Measurements from ENCODE around the gene SLC25A4. TPM values are rescaled to one million over a fixed set of nuclear protein-coding genes. Genes with fewer than 3 reads are reported as not detected.

The SLC25A4 gene
- total and polyA plus RNA-seq, 2 donors from 2014 or later: 41.2 to 148 TPM

- Histone ChIP-seq H3K36me3 (ENCODE audit: control insufficient read depth in 2 of 3, insufficient read depth in 3 of 3, low read length in 3 of 3) (peaks cover 0 to 2% (median 2%) of the 10 kb centered on the region in 3 donors), H3K9ac (ENCODE audit: low read length in 3 of 3) (no peak overlapping the region), H3K9me3 (ENCODE audit: control insufficient read depth in 2 of 3, insufficient read depth in 1 of 3, low read length in 3 of 3) (no peaks in the 10 kb centered on the region), H3K4me3 (ENCODE audit: low read length in 3 of 3) (no peak overlapping the region), H3K27me3 (ENCODE audit: control insufficient read depth, insufficient read depth, low read length) (no peaks in the 10 kb centered on the region), H3K4me1 (ENCODE audit: control insufficient read depth in 2 of 3, insufficient read depth in 2 of 3, low read depth in 1 of 3, low read length in 3 of 3) (no peaks in the 10 kb centered on the region), H3K27ac (ENCODE audit: low read depth in 2 of 2, low read length in 2 of 2) (no peak overlapping the region)
- intact Hi-C loops (cut with DNase I): no loop called here
- TF ChIP-seq, protein P1, sequence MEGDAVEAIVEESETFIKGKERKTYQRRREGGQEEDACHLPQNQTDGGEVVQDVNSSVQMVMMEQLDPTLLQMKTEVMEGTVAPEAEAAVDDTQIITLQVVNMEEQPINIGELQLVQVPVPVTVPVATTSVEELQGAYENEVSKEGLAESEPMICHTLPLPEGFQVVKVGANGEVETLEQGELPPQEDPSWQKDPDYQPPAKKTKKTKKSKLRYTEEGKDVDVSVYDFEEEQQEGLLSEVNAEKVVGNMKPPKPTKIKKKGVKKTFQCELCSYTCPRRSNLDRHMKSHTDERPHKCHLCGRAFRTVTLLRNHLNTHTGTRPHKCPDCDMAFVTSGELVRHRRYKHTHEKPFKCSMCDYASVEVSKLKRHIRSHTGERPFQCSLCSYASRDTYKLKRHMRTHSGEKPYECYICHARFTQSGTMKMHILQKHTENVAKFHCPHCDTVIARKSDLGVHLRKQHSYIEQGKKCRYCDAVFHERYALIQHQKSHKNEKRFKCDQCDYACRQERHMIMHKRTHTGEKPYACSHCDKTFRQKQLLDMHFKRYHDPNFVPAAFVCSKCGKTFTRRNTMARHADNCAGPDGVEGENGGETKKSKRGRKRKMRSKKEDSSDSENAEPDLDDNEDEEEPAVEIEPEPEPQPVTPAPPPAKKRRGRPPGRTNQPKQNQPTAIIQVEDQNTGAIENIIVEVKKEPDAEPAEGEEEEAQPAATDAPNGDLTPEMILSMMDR (IDR thresholded peaks at IDR 0.05; ENCODE audit: borderline replicate concordance, extremely low read depth, insufficient read depth): peak; percentile 72
- peak; percentile 97 for FAIRE-seq
- peak in 4 of 5 donors; percentile 57 to 93 (median 79) for DNase-seq
Measured at GRCh38 chr4:185183622-185184281, 40.7 kb downstream of the SLC25A4 start.

DNA sequence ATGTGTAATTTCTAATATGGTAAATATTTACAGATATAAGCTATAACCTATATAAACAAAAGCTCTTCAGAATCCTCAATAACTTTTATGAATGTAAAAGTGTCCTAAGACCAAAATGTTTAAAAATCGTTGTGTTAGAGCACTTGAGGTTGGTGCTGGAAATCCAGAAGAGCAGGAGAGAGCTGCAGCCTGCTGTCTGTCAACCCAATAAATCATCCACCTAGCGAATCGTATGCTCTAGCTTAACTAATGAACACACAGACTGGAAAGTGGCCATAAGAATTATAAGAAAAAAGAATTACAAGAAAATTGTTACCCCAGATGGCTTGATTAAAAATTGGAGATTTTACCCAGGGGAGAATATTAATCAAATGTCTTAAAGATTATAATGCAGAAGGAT lies 43.7 kb downstream of the SLC25A4 start:
- peak; percentile 11 for FAIRE-seq
- TF ChIP-seq, protein P1 (IDR thresholded peaks at IDR 0.05; ENCODE audit: borderline replicate concordance, extremely low read depth, insufficient read depth): no peak
- no peak overlapping the region for H3K4me3 ChIP-seq (ENCODE audit: low read length in 3 of 3)
- H3K27ac ChIP-seq (ENCODE audit: low read depth in 2 of 2, low read length in 2 of 2): no peak overlapping the region
- no peak overlapping the region for H3K9ac ChIP-seq (ENCODE audit: low read length in 3 of 3)
- no peaks in the 10 kb centered on the region for H3K9me3 ChIP-seq (ENCODE audit: control insufficient read depth in 2 of 3, insufficient read depth in 1 of 3, low read length in 3 of 3)
- H3K27me3 ChIP-seq (ENCODE audit: control insufficient read depth, insufficient read depth, low read length): no peaks in the 10 kb centered on the region
- no peak for DNase-seq
- intact Hi-C loops (cut with DNase I): no loop called here
- H3K4me1 ChIP-seq (ENCODE audit: control insufficient read depth in 2 of 3, insufficient read depth in 2 of 3, low read depth in 1 of 3, low read length in 3 of 3): no peaks in the 10 kb centered on the region
- H3K36me3 ChIP-seq (ENCODE audit: control insufficient read depth in 2 of 3, insufficient read depth in 3 of 3, low read length in 3 of 3): peaks cover 0 to 17% (median 7%) of the 10 kb centered on the region in 3 donors

DNA sequence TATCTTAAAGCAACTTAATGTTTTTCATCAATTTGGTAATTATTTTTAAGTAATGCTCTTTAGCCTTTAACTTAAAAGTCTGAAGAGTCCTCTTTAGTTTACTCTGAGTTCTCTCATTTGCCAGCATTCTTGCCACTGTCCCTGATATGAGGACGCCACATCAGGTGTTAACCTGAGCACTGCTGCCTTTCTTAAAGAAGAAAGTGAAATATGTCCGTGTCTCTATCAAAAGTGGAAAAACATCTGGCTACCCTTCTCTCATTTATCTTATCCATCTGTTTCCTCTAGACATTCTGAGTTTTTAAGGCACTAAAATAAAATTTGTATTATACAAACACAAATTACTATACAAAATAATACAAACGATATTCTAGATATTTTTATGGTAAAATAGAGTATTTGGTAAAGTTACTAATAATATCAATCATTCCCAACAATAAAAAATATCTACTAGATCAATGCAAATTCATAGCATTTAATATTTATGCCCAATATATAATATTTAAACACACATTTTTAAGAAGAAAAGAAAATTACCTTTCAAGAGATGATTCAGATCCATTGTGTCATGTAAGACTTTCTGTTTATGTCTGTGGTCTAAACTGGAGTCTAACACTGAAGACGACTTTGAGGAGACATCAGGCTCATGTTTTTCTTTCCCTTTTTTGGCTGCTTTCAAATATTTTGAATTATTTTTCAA lies 46.7 kb downstream of the SLC25A4 start:
- FAIRE-seq: peak; percentile 15
- TF ChIP-seq, protein P1 (IDR thresholded peaks at IDR 0.05; ENCODE audit: borderline replicate concordance, extremely low read depth, insufficient read depth): no peak
- H3K4me1 ChIP-seq (ENCODE audit: control insufficient read depth in 2 of 3, insufficient read depth in 2 of 3, low read depth in 1 of 3, low read length in 3 of 3): no peaks in the 10 kb centered on the region

More for the DNA sequence above, 46.7 kb downstream of the SLC25A4 start:
- no peak for DNase-seq
- Histone ChIP-seq H3K9ac (ENCODE audit: low read length in 3 of 3) (no peak overlapping the region), H3K4me3 (ENCODE audit: low read length in 3 of 3) (no peak overlapping the region), H3K36me3 (ENCODE audit: control insufficient read depth in 2 of 3, insufficient read depth in 3 of 3, low read length in 3 of 3) (peaks cover 0 to 17% (median 7%) of the 10 kb centered on the region in 3 donors), H3K9me3 (ENCODE audit: control insufficient read depth in 2 of 3, insufficient read depth in 1 of 3, low read length in 3 of 3) (no peaks in the 10 kb centered on the region), H3K27ac (ENCODE audit: low read depth in 2 of 2, low read length in 2 of 2) (no peak overlapping the region), H3K27me3 (ENCODE audit: control insufficient read depth, insufficient read depth, low read length) (no peaks in the 10 kb centered on the region)
- intact Hi-C loops (cut with DNase I): no loop called here
